Measurements from ENCODE around the gene FBXO22.
A peak's percentile ranks its signal among the peaks of the same experiment; 100 is the strongest.
"Not testable (repeated sequence)": the region's sequence is repeated elsewhere in the genome, so short reads cannot be mapped to it uniquely, and the experiment has no call there.

Gene FBXO22

GRCh38 chr15:75903331-75904239 lies at the start of gene FBXO22:
Gene FBXO22 (plus strand): TSS chr15:75903878. CDS start chr15:75903964, 86 bp downstream.
- peak; percentile 50 for DNase-seq (ENCODE audit: low read depth)

GRCh38 chr15:75857886-75858285 lies 45.8 kb upstream of the FBXO22 start:
- DNase-seq (ENCODE audit: low read depth) = no peak

DNA sequence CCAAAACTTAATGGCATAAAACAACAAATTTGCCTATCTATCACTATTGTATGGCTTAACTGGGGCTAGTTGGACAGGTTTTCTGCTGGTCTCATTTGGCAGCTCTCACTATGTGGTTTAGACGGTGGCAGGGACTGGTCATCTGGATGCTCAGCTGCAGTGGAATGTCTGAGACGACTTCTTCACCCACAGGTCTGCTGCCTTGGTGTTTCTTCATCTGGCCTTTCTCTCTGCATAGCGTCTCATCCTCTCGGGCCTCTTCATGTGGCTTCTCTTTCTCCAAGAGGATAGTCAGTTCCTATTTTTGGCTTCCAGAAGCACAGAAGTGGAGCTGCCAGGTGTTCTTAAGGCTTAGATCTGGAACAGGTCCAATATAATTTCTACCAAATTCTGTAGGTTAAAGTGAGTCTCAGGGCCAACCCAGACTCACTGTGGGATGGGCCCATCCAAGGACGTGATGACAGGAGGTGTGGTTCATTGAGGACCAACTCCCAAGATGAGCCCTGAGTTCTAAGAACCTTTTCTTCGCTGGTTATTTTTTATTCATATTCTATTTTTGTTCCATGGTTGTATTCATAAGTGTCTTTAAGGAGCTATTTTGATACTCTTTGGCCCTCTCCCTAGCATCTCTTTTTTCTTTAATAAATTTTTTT lies 41.8 kb upstream of the FBXO22 start:
- DNase-seq (ENCODE audit: low read depth) = no peak

- no peak for DNase-seq (ENCODE audit: low read depth)
These were observed 40.9 kb upstream of the FBXO22 start for GRCh38 chr15:75862796-75863195.

DNA sequence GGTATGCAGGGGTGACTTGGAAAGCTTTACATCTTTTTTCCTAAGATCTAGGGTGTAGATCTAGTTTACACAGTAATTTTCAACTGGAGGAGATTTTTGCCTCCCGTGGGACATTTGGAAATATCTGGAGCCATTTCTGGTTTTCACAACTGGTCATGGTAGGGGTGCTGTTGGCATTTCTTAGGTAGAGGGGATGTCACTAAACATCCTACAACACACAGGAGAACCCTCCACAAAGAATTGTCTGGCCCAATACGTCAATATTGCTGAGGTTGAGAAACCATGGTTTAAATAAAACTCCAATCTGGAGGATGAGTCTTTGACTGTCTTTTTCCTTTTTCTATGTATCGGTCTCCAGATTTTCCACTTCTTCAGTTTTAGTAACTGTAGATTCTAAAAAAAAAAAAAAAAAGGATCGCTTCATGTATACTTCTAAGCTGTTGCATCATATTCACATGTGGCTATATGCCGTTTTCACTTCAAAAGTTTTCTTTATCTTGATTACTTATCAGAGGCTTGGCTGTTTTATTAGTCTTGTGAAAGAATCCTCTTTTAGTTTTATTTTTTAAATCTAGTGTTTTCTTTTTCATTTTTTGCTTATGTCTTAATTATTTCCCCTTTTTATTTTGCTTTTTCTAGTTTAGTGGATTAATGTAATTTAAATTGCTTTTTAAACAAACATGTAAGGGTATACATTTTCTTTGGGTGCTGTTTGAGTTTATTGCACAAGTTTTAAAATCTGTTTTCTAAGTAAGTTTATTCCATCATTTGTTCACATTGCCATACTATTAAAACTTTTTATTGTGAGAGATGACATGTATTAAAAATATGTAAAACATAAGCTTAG lies 39.2 kb upstream of the FBXO22 start:
- DNase-seq (ENCODE audit: low read depth) = no peak

GRCh38 chr15:75866045-75866444 lies 37.6 kb upstream of the FBXO22 start:
- DNase-seq (ENCODE audit: low read depth) = not testable (repeated sequence)

DNA sequence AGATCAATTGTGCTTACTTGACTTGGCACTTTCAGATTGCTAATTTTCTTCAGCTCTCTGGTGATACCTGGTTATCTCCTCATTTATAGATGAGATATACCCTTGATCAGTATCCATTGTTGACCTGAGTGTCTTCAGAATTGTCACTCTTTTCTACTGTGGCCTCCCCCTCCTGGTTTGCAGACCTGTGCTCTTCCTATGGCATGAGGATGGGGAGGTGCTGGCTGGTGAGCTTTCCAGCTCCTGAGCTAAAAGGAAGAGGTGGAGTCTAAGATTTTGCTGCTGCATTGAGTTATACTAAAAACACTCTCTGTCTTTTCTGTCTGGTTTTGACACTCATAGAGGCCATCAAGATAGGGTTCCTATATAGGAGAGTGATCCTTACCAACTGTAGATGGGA lies 36.8 kb upstream of the FBXO22 start:
- DNase-seq (ENCODE audit: low read depth) = no peak

DNA sequence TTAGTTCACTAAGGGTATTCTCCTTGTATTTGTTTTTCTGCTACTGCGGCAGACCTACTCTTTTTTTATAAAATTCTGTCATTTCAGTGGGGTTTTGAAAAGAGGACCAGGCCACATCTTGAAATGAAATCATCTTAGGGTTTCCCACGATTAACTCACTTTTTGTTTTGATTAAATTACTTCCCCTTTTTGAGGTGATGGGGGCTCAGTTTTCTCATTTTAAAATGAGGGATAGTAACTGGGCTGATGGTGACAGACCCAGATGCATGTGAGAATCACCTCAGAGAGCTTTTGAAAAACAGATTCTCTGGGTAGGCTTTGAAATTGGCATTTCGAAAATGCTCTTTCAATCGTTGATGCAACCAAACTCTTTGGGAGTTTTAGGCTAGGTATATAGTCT lies 36.2 kb upstream of the FBXO22 start:
- DNase-seq (ENCODE audit: low read depth) = no peak

DNA sequence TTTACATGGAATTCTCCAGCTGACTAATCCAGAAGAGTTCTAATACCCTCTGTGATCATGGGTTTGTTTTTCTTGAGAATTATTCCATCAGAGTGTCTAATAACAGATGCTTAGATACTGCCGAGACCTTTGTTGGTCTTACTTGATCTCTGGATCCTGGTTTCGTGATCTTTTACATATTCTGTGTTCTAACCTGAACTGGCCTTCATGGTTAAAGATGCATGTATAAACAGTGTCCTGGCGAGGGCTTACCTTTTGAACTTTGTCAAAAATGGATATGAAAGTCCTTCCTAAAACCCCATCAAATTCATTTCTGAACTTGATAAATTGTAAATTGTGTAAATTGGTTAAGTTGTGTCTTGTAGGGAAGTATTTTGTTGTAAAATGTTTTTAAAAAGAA lies 35.7 kb upstream of the FBXO22 start:
- no peak for DNase-seq (ENCODE audit: low read depth)

GRCh38 chr15:75869446-75869845 lies 34.2 kb upstream of the FBXO22 start:
- no peak for DNase-seq (ENCODE audit: low read depth)

- not testable (repeated sequence) for DNase-seq (ENCODE audit: low read depth)
These were observed 32.1 kb upstream of the FBXO22 start for GRCh38 chr15:75871589-75871988.

DNA sequence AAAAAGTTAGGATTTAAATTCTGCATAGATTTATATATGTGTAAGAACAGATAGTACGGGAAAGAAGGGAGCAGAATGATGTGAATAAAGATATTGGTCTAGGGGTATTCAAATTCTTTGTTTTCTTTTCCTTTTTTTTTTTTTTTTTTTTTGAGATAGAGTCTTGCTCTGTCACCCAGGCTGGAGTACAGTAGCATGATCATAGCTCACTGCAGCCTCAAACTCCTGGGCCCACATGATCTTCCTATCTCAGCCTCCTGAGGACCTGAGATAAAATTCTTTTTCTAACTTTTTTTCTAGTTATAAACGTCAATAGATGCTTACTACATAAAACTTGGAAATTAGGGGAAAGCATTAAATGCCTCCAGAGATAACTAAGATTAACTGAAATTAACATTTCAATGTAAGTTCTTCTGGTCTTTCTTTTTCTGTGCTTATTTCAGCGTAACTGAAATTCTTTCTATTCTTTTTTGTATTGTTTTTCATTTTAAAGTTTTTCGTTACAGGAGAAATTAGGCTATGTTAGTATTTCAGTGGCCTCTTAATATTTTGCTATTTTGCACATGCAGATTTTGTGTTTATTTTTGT lies 31.2 kb upstream of the FBXO22 start:
- DNase-seq (ENCODE audit: low read depth) = no peak

GRCh38 chr15:75884041-75884440 lies 19.6 kb upstream of the FBXO22 start:
- peak; percentile 27 for DNase-seq (ENCODE audit: low read depth)

DNA sequence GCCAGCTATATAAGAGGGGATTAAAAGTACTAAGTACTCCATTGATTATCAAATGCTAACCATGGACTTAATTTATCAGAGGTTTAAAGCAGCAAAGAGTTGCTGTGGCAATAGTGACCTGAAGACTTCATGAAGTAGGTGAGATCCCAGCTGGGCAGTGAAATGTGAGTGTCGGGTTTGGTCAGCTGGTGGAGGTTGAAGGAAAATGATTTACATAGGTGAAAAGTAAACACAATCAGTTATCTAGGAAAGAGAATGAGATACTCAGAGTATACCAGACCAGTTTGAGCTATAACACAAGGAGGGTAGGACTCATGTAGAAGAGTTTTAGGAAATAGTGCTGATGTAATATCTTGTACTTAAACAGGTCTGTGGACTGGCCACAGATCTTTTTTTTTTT lies 16.5 kb upstream of the FBXO22 start:
- DNase-seq (ENCODE audit: low read depth) = no peak

- peak; percentile 65 for DNase-seq (ENCODE audit: low read depth)
These were observed 11.8 kb upstream of the FBXO22 start for GRCh38 chr15:75891895-75892294.

GRCh38 chr15:75895731-75896130 lies 7.9 kb upstream of the FBXO22 start:
- no peak for DNase-seq (ENCODE audit: low read depth)

GRCh38 chr15:75900577-75900976 lies 3.1 kb upstream of the FBXO22 start:
- no peak for DNase-seq (ENCODE audit: low read depth)

- no peak for DNase-seq (ENCODE audit: low read depth)
These were observed 1.5 kb upstream of the FBXO22 start for GRCh38 chr15:75902129-75902557.

- DNase-seq (ENCODE audit: low read depth) = no peak
These were observed 1.6 kb downstream of the FBXO22 start for GRCh38 chr15:75905231-75905630.

DNA sequence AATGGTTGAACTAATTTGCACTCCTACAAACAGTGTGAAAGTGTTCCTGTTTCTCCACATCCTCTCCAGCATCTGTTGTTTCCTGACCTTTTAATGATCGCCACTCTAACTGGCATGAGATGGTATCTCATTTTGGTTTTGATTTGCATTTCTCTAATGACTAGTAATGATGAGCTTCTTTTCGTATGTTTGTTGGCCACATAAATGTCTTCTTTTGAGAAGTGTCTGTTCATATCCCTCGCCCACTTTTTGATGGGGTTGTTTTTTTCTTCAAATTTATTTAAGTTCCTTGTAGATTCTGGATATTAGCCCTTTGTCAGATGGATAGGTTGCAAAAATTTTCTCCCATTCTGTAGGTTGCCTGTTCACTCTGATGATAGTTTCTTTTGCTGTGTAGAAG lies 6.7 kb downstream of the FBXO22 start:
- DNase-seq (ENCODE audit: low read depth) = not testable (repeated sequence)

DNA sequence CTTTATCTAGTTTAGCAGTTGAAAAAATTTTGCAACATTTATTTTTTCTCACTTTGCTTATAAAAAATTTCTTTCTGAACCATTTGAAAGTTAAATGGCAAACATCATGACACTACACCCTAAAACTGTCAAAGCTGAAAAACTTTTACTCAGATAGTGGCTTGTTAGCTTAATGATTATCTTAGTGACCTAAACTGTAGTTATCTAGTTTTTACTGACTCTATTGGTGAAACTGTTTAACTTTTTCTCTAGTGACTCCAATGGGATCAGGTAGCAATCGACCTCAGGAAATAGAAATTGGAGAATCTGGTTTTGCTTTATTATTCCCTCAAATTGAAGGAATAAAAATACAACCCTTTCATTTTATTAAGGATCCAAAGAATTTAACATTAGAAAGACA lies 13.3 kb downstream of the FBXO22 start:
- DNase-seq (ENCODE audit: low read depth) = no peak

DNA sequence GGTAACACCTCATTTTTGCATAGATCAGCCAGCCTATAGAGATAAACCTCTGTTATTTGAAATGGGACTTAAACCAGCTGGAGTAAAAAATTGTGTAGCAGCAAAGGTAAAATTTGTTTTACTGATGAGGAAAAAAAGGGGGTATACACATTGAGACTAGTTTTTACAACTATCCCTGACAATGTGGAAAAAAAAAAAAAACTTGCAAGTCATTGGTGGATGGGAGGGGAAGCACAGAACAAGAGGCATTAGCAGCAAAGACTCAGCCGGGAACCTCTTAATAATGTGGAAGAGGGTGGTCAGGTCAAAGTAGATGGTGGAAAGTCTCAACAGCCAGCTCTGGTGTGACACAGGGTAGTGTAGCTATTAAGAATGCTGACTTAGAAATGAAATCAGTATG lies 14.5 kb downstream of the FBXO22 start:
- no peak for DNase-seq (ENCODE audit: low read depth)
